Stimulated activated CD4-positive, alpha-beta T cell treated with anti-CD3 and anti-CD28 coated beads, Interleukin-2, amount 100 ng/mL, for 24 hours (primary cell): ENCODE results near the gene CDH23.
"Not testable (repeated sequence)": the region's sequence is repeated elsewhere in the genome, so short reads cannot be mapped to it uniquely, and the experiment has no call there.

Experiments
- DNase-seq, 2 donors: peaks; one replicate each; pipeline ENCODE4 v3.0.0-alpha.2; 2020

The CDH23 gene

DNA sequence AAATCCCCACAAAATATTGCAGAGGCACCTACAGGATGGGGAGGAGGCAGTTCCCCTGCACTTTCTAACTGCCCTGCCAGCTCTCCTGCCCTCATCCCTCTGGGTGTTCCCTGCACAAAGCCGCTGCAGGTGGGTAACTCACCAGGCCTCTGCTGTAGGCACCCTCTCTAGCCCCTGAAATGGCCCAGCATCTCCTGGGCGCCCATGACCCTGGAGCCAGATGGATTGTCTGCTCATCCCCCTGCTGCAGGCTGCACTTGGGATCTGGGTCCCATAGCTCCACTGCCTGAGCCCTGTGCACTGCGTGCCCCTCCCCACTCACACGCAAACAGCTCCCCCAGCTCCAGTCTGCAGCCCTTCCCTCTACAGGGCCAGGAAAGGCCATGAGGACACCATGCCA is 192.0 kb downstream of the CDH23 start:
- no peak for DNase-seq

DNA sequence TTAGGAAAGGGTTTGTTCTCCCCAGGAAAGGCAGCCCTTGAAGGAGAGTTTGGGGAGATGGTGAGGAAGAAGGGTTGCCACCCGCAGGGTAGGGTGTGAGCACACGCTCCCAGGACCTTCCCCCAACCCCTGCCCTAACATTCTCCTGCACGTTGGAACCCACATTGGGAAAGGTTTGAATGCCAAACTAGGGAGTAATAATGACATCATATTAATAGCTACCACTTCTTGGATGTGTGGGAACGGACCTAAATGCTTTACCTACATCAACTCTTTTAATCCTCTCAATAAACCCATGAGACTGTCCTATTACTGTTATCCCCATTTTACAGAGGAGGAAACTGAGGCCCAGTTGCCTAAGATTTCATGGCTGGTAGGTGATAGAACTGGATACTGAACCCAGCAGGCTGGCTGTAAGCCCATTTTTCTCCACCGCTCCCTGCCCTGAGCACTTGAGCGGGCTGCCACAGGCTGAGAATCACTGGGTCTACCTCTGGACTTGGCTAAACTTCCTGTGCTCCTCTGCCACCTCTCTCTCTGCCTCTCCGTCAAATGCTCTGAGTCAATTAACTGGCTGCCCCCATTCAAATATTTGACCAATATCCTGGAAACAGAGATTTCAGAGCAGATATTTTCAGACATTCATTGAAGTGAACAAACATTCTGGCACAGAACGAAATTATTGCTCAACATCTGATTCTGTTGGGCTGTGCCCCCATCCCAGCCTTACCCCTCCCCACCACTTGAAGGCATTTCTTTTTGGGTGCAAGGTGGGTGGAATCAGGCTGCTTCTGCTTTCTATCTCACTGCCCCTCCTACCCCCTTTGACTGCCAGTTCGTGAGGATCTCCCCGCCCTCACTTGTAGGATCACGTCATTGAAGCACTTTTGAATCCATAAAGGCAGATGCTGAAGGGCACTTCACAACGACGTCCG is 193.2 kb downstream of the CDH23 start:
- DNase-seq: no peak

DNA sequence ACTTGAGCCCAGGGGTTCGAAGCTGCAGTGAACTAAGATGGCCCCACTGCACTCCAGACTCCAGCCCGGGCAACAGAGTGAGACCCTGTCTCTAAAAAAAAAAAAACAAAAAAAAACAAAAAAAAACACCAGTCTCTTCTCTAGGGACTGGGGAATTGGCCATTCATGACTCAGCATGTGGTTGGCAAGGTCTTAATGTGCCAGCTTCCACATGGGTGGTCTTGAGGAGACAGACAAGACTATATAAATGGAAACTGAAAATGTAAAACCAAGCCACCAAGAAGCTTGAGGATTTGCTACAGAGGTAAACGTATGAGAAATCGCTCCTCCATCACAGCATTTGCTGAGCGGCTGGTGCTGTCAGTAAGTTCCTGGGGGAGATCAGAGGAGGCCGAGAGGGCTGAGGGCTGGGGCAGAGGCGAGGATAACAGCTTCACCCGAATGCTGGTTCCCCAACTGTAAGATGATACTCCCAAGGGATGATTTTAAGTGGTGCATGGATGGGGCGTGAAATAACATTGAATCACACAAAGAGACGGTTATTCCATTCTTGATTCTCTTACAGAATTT is 194.1 kb downstream of the CDH23 start:
- DNase-seq: no peak

DNA sequence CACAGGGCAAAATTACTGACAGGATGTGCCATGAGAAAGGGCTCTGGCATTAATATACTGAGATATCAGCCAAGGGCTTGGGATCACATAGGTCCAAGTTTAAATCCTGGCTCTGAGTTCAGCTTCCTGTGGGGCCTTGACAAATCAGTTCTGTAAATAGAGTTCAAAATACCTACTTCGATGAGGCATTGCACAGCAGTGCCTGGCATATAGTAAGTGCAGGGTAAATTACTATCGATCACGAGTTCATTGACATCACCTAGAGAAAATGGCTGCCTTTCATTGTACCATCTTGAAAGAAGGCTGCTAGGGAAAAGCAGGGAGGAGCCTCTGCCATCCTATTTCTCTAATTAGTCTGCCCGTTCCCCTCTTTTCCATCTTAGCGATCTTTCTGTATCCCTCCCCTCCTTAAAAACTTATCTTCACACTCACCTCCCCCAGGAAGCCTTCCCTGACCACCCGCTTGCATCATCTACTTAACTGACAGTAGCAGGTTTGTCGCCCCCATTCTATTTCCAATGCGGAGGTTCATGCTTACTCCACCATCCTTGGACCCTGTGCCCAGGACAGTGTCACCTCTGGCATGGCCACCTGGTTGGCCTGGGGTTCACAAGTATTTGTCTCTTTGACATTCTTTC is 198.3 kb downstream of the CDH23 start:
- no peak for DNase-seq

DNA sequence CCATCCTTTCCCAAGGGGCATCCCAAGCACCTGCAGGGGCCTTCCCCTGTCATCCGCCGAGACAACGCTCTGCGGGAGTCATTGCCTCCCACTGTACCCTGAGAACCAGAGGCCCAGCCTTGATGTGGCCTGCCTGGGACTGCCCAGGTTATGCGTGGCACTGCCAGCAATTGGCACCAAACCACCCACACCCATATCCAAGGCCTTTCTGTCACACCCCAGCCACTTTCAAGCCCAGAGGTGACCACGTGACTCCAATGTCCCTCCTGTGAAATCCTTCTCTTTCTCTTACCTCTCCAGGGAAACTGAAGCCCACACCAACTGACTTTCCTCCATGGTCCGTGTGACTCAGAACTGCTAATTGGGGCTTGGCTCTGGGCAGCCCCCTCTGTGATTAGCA is 198.9 kb downstream of the CDH23 start:
- no peak for DNase-seq

DNA sequence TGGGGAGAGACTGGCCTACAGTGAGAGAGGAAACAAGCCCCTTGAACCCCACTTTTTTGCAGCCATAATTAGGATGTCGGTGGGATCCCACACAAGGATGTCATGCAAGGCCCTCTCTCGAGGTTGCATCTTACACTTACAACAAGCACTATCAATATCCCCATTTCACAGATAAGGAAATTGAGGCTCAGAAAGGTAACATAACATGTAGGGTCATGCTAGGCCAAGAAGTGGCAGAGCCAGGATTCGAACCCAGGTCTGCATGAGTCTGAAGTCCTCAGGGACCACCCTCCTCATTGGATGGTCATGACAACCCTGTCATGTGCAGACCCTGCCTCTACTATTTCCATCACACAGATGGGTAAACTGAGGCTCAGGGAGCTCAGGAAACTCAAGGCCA is 199.4 kb downstream of the CDH23 start:
- DNase-seq: no peak

DNA sequence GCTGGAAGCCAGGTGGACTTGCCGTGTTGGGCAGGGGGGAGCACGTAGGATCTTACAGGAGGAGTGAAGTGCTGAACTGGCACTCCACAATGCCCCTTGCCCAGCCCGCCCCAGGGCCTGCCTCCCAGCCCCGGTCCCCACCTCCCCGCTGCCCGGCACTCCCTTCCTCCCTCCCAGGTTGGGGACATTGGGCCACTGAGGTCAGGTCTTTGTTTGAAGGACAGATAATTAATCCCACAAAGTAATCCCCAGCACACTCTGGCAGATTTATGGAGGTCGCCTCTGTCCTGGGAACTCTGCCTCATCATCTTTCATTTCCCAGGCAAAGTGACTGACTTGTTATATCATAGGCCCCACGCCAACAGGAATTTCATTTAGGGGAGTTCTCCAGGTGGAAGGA is 200.0 kb downstream of the CDH23 start:
- no peak for DNase-seq

DNA sequence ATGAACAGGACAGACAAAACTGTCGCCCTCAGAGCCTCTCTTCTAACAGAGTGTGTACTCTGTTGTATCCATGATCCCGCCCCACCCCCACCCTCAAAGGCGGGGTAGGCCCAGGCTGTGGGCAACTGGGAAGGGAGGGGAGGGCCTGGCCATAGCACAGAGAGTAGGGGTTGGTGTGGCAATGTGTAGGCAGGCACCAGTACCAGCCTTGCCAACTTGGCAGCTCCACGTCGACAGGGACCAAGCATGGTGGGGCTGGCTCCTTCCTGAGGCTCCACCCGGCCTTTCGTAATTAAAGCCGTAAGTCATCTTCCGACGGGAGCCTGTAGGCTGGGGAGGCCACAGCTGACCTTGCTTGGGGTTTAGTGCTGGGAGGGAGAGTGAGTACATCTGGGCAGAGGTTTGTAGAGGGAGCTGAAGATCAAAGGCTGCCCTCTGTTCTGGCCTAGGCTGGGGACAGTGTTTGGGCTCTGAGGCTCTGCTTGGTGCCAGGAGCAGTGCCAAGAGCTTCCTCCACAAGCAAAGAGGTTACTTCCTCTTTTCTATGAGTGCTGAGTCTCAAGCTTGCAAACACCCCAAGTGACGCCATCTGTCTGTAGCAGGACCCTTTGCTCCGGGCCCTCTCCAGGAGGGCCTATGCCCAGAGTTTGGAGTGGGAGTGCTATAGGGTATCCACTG is 201.2 kb downstream of the CDH23 start:
- DNase-seq: no peak

DNA sequence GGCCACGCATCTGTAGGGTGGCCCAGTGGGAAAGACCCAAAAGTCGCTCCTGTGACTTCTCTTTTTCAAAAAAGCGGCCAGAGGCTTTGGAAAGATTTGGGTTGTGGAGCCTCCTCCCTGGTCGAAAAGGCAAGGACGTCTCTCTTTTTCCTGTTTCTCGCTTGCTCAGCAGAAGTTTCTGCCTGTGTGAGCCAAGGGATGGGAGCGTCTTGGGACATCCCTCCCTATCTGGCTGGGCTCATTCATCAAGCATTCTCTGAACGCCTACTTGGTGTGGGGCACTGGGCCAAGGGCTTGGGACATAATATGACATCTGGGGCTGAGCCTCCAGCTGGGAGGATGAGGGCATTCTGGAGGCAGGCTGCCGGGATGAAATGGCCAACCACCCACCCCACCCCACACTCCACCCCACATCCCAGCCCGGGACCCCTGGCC is 201.9 kb downstream of the CDH23 start:
- DNase-seq: no peak

DNA sequence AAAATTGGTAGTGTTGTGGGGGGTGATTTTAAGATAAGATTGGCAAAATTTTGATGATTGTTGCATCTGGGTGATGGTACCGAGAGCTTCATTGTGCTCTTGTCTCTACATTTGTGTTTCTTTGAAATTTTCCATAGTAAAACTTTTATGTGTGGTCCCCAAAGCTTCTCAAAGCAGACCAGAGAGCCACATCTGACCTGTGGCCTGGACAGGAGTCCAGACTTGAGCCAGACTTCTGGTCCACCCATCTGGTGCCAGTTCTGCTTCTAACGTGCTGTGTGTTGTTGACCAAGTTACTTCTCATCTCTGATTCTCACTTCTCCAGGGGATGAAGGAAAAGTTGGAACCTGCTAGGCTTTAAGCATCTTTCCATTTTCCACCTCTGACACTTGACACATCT is 202.8 kb downstream of the CDH23 start:
- no peak for DNase-seq

DNA sequence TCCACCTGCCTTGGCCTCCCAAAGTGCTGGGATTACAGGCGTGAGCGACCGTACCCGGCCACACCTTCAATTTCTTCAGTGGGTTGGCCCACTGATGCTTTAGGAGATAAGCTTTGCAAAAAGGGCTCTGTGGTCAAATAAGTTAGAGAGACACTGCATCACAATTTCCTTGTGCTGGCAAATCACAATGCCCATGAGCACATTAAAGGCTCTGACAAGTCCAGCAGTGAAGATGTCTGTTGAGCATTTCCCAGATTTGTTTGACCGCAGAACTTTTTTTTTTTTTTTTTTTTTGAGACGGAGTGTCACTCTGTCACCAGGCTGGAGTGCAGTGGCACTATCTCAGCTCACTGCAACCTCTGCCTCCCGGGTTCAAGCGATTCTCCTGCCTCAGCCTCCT is 203.5 kb downstream of the CDH23 start:
- DNase-seq: not testable (repeated sequence)

DNA sequence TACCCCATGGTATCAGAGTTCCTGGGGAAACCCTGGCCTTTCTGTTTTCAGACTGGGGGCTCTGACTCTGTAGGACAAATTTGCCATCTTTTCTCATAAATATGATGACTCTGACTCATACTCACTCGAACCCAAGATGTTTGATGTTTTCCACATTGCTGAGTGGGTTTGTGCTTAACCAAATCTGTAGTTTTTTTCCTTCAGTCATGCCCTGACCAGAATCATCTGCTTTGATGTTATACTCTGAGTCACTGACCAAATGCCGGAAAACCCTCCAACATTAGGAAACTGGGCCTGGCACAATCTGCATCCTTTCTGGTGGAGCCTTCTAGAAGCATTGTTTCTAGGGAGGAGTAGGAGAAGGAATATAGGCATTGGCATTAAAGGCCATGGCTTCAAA is 204.1 kb downstream of the CDH23 start:
- DNase-seq: no peak

DNA sequence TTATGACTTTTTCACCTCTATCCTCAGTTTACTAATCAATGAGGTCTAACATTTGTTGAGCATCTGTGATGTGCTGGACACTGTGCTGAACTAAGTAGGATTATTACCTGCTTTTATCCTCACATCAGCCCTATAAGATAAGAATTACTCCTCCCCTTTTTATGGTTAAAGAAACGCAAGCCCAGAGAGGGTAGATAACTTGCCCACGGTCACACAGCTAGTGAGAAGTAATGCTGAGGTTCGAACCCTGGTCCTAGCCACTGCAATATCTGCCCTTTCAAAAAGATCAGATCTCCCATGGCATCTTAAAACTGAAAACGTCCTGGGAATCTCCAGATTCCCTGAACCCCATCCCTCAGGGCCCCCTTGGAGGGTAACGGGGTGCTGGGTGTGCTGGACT is 204.6 kb downstream of the CDH23 start:
- DNase-seq: no peak

DNA sequence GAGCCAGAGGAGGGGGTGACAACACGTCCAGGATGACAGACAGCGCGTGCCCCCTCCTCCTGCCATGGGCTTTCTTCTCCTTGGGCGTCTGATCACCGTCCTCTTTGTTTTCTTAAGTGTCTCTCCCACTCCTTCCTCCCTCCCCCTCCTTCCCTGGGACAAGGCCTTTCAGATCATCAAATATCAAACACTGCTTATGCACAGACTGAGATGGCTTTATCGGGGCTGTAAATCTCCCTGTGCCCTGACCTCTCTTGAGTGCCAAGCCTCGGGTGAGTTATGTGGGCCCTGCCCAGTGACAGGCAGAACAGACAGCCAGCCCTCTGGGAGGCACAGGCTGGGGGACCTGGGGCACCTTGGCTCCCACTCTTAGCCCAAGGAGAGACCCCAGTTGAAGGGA is 206.4 kb downstream of the CDH23 start:
- DNase-seq: no peak

DNA sequence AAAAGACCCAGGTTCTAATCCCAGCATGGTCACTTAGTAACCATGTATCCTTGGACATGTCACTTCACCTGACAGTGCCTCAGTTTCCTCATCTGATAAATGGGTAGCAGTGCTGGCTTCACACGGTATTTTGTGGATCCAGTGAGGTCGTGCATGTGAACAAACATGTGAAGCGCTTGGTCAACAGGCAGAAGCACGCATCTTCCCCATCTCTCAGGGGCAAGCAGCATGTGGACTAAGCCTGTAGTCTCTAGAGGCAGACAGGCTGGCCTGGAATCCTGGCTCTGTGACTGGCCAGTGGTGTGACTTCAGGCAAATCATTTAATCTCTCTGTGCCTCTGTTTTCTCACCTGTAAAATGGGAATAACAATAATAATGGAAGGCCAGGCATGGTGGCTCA is 207.0 kb downstream of the CDH23 start:
- no peak for DNase-seq

DNA sequence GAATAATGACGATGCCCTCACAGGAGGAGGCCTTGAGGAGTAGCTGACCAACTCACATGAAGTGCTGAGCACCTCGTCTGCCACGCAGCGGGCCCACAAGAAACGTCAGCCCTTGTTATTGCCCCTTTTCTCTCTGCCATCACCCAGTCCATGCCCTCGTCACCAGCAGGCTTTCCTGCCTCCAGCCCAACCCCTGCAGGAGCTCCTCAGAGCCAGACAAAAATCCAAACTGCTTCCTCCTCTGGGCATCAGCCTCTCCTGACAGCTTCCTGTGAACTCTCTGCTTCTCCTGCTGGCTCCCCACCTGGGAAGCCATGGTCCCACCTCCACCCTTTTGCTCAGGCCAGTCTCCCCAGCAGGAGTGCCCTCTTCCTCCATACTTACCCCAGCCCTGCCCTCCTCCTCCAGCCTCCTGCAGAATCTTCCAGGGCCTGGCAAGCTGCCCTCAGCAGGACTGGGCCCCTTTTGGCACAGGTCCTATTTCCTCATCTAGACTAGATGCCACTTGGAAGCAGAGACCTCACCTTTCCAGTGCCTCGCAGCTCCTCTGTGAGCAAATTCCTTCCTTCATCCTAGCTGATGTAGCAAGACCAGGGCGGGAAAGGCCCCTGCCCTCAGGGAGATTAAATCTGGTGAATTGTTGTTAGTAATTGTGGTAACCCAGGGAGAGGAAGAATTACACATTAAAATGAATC is 207.8 kb downstream of the CDH23 start:
- DNase-seq: no peak

DNA sequence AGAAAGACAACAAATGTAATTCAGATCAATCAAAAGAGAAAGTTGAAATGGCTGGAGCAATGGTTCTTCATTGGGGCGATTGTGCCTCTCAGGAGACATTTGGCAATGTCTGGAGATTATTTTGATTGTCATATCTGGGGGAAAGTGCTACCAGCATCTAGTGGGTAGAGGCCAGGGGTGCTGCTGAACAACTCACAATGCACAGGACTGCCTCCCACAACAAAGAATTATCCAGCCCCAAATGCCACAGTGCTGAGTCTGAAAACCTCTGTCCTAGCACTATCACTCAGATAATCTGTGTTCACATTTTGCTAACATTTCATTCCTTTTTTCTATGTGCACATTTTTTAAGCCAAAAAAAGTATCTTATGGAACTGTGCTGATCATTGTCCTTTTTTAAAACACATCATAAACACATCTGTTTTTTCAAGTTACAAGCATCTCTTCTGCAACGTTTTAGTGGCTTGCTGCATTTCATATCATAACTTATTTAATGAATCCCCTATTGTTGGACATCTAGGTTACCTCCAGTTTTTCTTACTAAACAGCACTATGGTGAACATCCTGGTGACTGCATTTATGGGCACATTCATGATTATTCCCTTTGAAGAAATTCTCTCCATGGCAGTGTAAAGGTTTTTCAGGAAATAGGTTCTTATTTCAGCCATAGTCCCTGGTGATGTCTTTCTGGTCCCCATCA is 208.7 kb downstream of the CDH23 start:
- no peak for DNase-seq

DNA sequence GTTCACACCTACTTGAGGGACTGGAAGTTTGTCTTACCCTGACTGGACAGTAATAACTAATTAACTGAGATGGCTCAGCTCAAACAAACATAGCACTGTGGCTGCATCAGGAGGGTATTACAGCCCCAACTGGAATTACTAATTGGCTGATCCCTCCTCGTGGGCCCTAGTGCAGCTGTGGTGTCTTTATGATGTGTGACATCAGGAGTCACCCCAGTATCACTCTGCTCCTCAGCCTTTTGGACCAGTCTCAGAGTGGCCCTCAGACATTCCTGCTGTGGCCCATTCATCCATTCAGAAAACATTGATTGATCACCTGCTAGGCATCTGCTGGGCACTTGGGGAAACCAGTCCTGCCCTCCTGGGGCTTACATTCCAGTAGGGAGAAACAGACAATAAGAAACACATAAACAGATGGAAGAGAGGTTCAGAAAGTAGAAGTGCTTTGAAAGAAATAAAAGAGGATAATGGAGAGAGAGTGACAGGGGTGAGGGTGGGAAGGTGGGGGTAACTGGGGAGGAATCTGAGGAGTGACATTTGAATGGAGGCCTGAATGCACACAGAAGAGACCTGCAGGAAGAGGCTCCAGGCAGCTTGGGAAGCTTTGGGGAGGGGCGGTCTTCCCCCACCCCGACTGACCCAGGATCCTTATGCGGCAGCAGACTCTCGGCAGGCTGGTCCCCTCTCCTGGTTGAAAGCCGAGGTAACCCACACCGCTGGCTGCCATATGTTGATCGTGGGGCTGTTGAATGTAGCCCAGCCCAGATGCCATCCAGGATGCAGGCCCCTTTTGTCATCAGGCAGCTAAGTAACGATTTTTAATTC is 209.7 kb downstream of the CDH23 start:
- DNase-seq: no peak

DNA sequence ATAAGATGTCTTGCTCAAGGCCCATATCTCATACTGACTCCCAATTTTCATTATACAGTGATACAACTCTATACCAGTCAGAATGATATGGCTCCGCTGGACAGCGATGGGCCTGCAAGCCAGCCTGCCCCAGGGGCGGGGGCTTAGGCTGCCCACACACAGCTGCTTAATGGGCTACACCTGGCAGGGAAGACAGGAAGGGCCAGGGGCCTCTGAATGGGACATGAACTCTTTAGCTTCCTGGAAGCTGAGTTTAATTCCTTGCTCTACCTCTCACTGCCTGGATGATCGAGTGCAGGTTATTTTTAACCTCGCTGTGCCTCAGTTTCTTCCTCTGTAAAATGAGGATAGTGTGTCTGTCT is 210.3 kb downstream of the CDH23 start:
- DNase-seq: no peak

DNA sequence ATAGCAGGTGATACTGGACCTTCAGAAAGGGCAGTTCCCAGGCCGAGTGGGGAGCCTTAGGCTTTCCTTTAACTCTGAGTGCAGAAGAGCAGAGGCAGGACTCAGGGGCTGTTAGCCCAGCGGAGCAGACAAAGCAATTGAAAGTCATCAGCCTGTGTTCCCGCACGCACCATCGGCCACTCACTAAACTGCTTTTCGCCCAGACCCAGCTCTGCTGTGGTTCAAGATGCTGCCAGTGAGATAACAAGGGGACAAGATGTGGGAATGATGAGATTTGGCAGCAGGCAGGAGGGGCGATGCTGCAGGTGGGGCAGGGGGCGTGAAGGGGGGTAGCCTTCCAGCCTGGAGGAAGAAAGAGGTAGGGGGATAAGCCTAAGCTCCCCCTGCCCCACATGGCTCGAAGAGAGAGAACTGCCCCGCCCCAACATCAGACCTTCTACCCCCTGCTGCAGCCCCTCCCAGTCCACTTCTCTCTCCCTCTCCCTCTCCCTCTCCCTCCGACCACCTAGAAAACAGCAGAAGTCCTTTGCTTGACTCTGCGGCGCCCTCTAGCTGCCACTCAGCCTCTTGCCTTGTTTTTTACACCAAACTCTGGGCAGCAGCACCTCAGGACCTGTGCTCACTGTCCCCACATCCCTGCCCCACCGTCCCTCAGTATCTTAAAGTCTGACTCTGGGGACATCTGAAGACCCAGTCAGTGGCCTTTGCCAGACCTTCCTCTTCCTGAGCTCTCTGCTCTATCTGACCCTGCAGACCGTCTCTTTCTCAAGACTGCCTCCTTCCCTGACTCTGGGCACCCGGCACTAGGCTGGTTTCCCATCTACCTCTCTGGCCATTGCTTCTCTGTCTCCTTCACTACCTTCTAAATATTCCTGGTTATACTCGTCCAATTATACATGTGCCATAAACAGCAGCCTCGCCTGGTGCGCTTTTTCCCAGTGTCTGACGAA is 212.4 kb downstream of the CDH23 start:
- peak; percentile 77 to 83 for DNase-seq
